ENCODE data around the gene RYR3.

Gene RYR3

DNA sequence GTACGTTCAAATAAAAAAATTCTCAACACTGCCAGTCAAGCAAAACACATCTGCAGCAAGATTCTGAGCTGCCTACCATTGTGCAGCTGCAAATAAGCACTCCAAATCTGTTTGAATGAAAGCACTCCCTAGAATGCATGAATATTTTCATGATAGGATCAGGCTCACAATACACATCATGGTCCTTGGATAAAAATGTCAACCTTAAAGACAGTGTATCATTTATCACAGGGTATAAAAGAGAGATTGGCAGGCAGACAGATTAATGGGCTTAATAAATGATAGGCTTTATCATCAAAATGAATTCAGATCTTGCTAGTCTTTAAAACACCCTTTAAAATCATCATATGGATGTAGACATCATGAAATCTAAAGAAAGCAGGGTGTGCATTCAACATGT, 9.2 kb downstream of the RYR3 start:
- DNase-seq (ENCODE audit: low read depth) = no peak

DNA sequence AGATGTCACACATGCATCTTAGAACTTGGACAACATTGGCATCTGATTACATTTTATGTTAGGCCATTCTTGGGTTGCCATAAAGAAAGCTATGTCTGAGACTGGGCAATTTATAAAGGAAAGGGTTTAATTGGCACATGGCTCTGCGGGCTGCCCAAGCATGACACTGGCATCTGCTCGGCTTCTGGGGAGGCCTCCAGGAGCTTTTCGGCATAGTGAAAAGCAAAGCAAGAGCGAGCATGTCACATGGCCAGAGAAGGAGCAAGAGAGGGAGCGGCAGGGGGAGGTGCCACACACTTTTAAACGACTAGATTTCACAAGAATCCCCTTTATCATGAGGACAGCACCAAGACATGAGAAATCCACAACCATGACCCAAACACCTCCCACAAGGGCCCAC, 11.3 kb downstream of the RYR3 start:
- DNase-seq (ENCODE audit: low read depth) = no peak

DNA sequence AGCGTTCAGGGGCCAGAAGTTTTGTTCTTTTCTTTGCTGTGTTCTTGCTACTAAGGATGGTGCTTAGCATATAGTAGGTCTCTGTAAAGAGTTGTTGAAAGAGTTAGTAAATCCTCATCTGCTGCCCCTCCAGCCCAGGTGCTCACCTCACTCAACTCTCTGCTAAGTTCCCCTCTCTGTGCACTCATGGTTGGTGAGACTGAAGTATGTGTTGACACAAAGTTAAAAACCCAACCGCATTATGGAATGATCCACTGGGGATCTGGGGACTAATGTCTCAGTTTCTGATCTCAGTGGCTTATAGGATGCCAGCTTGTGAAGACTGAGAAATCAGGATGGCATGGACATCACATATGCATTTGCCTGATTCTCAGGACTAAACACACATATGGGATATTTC, 13.8 kb downstream of the RYR3 start:
- no peak for DNase-seq (ENCODE audit: low read depth)

DNA sequence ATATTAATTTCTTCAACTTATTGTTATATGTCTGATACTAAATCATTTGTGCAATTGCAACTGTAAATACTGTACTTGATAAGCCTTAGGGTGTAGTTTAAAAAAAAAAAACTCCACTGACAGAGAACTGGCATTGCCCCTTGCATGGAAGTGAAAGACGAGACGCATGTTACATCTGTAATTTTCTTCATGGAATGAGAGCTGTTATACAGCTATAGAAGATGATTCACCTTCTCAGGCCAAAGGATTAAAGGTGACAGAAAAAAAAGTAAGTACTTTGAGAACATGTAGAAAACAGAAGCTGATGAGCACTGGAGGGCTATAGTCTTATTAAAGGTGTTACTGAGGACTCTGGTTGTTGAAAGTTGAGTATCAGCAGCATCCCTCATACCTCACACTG, 16.1 kb downstream of the RYR3 start:
- no peak for DNase-seq (ENCODE audit: low read depth)

DNA sequence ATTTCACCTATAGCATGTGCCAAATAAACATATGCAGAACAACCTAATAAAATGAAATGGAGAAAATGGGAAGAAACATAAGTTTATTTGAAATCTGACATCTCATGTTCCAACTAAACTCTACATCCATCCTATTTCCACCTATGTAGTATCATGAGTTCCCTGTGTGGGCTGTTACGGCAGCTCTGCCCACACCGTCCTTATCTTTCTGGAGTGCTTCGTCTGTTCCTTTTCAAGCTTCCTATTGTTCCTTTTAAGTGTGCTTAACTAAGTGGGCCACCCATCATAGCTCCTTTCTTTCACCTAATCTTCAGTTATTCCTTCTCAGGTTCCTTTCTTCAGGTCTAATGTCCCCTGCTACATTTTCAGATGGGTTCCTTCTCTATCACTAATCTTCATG, 17.3 kb downstream of the RYR3 start:
- DNase-seq (ENCODE audit: low read depth) = no peak

DNA sequence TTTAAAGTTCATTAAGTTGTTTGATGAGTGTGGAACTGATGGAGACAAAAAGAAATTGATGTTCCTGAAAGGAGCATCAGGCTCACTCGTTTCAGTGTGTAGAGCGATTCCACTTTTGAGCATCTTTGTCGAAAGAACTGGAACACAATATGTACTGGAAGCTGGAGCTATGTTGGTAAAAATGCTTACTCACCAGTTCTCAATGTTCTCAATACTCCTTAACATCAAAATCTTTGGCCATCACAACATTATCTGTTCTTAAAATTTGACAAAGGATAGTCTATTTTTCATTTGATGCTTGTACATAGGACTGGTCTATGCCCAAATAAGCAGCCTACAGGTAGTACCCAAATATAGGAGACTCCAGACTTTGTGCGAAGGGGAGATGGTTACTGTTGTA, 18.7 kb downstream of the RYR3 start:
- DNase-seq (ENCODE audit: low read depth) = no peak

DNA sequence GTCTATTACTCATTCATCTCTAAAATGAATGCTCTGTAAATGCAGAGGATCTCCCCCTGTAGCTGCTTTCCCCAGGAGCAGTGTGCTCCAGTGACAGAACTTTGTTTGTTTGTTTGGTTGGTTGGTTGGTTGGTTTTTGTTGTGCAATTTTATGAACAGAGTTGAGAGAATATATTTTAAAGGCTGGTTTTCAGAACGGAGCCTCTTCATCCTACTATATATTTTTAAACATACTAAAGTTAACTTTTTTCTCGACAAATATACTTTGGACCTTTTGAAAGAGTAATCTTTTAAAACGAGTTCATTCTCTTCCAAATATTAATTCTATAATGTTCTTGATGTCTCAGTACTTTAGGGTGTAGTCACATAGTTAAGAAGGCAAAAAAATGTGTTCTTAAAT, 20.2 kb downstream of the RYR3 start:
- no peak for DNase-seq (ENCODE audit: low read depth)

DNA sequence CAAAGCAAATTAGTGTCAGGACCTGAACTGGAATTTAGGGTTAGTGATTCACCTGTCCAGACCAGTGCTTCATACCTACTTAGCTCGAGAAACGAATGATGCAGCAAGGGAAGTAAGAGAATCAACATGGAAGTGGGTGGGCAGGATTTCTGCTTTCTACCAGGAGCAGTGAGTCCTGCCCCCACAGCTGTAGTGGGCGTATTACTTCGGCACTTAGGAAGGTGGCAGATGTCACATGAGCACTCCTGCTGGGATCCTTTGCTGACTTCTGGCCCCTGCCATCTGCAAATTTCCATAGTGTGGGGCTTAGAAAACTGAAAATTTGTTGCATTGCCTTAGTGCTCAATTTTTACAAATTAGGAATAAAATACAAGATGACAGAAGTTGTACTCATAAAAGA, 31.2 kb downstream of the RYR3 start:
- no peak for DNase-seq (ENCODE audit: low read depth)

DNA sequence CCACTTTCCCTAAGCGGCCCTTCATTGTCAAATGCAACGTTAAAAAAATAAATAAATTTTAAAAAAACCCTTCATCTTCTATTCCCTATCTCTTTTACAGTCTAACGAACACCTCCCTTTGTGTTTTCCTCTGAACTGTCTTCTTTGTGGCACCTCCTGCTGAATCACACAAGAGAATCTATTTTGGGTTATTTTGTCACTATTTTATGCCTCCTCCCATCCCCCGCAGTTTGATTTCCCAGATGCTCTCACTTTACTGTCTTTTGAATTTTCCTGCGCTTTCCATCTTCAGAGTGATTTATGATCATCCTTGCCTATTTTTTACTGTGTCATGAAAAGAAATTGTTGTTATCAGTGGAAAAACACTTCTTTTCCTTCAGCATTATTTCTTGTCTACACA, 32.5 kb downstream of the RYR3 start:
- no peak for DNase-seq (ENCODE audit: low read depth)

DNA sequence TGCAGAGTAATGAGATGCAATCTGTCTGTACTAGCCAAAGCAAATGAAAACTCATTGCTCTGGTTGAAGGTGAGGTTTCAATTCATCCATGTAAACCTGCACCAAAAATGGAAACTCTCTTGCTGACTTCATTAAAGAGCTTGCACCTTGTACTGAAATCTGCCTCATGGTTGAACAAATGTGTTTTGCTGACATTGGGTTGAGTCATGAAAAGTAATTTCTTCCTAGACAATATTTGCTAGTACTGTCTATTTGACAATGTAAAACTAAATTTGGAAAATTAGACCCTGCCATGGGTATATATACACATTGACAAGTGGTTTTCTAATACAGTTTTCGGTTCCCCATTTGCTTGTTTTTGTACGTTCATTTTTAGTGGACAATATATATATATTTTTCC, 33.3 kb downstream of the RYR3 start:
- DNase-seq (ENCODE audit: low read depth) = no peak

DNA sequence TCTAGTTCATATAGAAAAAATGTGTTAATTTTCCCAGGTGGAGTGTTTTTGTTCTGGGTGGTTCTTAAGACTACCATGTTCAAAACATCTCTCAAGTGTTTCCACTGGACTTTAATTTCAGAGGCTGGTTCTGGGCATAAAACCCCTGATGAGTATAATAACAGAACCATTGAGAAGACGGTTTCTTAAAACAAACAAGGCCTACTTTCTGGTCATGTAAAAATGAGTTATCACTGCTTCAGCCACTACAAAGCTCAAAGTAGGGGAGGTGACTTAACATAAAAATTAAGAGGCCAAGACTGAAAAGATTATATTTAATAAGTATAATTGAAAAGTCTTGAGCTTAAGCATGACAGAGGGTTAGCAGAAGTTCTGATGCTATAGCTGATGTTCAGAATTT, 33.8 kb downstream of the RYR3 start:
- no peak for DNase-seq (ENCODE audit: low read depth)

DNA sequence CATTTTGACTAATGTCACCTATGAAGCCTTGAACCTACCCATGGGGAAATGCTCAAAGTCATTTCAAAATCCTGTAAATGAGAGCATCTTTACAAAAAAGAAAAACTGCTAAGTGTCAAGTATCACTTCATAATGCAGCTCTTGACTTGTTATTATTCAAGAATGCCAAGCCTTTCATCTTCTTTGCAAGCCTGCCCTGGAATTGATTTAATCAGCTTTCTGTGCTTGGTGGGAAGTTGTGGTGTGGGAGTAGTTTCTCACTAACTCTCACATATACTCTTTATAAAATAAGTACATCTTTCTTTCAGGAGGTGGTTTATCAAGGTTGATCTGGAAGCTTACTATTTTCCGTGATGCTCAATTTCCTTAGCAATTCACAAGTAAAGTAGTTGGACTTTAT, 43.6 kb downstream of the RYR3 start:
- no peak for DNase-seq (ENCODE audit: low read depth)

DNA sequence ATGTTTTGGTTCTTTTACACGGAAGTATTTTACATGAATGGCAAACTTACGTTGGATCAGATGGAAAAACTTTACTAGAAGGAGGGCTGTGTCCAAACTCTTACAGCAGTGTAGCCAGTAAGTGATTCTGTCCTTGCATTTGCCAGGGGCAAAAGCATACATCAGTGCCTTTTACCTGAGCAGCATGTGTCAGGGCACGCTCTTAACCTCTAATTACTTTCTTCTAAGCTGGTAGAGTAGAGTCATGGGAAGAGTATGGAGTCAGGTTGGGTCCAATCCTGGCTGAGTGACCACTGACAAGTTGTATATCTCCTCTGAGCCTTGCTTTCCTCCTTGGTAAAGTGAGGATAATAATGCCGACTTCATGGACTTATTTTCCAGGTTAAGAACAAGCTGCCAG, 47.1 kb downstream of the RYR3 start:
- DNase-seq (ENCODE audit: low read depth) = no peak

DNA sequence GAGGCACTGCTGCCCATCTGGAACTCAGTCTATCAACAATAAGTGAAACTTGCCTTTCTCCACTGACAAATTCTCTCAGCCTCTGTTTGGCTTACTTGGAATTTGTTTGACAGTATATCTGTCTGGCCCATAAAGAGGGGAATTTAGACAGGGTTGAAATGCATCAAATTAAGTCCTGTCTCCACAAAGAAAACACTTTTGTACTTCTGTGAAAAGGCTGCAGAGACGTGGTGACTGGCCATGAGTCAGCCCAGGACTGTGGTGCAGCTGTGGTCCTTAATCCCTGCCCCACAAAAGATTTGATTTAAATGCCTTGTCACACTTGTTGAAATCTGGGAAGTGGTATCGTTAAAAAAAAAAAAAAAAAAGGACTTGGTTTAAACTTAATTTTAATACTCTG, 47.5 kb downstream of the RYR3 start:
- DNase-seq (ENCODE audit: low read depth) = no peak

DNA sequence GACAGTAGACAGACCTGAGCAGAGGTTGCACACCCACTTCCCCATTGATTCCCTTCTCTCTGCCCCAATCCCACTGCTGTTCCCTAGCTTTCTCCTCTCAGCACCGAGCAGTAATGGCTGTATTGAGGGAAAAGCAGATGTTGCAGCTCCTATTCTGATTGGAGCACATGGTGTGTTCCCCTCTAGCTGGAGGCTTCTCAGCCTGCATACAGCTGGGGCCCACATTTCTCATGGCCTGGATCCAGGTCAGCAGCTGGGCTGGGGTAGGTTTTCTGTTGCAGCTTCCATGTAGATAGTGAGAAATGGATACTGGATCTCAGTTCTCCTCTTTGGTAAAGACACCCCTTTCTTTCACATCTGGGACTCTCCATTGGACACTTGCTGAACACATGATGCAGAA, 50.1 kb downstream of the RYR3 start:
- no peak for DNase-seq (ENCODE audit: low read depth)

DNA sequence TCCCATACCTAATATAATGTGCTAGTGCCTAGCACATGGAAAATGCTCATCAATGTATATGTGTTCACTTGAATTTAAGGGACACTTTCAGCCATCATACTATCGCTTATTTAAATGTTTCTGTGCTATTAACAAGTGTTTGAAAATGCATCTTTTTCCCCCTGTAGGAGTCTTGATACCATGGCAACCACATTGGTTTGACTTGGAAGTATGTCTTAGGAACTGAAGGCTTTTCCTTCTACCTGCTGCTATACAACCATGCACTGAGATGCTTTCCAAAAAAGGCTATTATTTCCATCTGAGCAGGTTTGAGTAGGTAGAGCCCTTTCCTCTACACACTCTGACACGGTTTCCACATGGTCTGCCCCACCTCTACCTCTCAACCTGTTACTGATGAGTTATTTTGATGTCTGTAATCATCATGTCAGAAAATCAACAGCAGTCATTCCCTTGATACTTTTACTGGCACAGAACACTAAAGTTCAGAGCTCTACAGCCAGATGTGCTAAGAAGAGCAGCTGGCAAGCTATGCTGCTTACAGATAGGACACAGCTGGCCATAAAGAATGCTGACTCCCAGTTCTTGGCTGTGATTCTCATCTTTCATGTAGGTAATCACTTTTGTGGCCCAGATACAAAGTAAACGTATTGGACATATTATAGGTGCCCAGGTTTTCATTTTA, 59.3 kb downstream of the RYR3 start:
- DNase-seq (ENCODE audit: low read depth) = no peak

DNA sequence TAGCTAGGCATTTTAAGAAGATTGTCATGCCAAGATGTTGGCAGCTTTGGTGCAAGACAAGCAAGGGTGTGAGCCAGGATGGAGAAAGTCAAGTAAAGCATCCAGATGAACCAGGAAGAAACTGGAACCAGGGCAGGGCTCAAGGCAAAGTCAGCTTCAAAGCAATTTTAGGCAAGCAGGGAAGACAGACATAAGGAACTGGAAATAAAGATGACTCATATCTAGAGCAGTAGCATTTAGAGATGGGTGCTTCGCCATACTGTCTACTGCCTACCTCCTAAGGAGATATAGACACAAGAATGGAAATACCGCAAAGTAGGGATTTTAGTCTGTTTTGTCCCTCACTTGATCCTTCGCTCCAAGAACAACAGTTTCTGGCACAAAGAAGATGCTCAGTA, 59.9 kb downstream of the RYR3 start:
- no peak for DNase-seq (ENCODE audit: low read depth)

DNA sequence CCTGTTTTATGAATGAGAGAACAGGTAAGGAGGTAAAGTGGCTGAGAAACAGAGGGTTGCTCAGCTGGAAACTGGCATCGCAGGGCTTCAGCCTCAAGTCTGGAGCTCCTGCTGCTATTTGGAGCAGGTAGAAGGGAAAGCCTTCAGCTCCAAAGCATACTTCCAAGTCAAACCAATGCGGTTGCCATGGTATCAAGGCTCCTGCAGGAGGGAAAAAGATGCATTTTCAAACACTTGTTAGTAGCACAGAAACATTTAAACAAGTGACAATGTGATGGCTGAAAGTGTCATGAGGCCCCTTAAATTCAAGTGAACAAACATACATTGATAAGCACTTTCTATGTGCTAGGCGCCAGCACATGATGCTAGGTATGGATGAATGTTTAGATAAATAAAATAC, 60.4 kb downstream of the RYR3 start:
- DNase-seq (ENCODE audit: low read depth) = no peak

DNA sequence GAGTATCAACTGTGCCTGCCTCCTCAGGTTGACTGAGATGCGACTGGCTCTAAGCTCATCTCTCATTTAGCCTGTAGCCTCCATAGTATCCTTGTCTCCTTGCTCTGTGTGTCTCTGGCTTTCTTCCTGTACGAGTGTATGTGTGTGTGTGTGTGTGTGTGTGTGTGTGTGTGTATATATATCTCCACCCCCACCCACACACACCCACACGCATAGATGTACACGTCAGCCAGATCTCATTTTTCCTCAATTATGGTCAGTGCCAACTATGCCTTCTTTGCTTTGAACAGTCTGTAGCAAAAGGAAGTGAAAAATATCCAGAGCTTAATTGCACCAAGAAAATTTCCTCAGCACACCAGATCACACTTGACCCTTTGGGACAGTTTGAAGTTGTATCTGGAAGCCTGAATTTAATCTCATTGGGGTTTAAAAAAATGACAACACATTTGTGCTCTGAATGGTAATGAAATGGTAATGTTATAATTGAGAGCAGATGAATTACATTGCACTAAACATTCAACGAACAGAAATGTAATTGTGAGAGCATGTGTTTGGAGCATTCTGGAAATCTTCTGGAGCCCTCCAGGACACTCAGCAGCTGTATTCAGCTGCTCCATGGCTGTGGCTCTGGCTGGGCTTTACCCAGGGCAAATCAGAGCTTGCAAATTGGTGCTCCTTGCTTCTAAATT, 63.6 kb downstream of the RYR3 start:
- no peak for DNase-seq (ENCODE audit: low read depth)

DNA sequence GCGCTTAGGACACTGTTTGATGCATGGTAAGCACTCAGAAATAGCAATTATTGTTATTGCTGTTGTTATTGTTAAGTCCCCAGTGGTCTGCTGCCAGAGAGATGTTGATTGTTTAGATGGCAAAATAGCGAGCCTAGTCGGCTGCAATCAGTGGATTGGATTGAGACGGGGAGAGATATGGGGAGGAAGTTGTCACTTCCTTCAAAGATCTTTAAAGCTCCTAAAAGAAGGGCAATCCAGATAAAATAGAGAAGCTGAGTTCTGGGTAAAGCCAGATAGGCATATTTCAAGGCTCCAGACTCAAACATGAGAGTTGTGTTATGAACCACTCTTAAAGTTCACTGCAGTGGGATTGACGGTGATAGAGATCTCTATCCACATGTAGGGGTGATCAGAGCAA, 64.5 kb downstream of the RYR3 start:
- DNase-seq (ENCODE audit: low read depth) = no peak

DNA sequence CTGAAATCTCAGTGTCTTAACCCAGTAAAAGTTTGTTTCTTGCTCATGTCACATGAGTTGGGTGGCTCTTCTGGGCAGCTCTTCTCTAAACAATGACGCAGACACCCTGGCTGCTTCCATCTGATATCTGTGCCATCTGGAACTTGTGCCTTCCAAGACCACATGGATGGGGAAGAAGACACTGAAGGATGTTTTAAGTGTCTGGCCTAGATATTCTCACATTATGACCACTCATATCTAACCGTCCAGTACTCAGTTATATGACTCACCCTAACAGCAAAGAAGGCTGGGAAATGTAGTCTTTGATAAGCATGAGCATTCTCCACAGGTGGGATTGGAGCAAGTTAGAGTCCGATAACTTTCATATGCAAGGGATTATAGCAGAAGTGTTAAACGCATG, 66.4 kb downstream of the RYR3 start:
- no peak for DNase-seq (ENCODE audit: low read depth)

DNA sequence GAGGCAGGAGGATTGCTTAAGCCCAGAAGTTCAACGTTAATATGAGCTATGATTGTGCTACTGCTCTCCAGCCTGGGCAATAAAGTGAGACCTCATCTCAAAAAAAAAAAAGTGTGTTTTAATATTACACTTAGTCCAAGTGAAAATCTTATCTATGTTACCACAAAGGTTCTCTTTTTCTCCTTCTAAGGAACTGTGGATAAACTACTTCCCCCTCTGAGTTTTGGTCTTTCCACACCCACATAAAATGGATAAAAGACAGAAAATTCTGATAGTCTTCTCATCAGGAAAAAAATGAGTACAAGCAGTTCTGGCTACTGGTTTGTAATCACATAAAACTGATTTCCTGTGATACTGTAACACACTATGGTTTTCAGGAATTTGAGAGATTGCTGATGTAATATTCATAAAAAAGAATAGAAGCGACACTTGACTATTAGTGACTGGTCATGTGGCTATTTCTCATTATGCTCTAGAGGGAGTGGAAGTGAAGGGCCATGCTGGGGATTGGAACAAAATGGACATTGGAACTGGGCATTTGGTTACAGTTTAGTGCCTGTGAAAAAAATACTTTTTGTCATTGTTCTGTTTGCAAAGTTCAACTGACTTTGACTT, 68.2 kb downstream of the RYR3 start:
- DNase-seq (ENCODE audit: low read depth) = no peak

DNA sequence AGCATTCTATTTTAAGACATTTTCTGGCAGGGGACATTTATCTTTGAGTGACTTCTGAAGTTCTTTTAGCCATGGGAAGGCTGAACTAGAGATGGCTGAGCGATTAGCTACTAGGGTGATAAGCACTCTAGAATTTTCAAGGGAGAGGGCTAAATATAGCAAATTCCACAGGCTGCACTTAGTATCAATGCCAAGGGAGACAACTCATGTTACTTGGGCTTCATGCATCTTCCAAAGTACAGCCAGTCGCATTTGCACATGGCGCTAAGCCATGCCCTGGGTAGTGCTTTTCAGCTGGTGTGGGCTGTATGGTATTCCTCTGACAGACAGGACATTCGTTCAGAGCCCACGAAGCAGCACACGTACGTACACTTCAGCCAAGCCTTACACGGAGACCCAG, 69.6 kb downstream of the RYR3 start:
- no peak for DNase-seq (ENCODE audit: low read depth)

DNA sequence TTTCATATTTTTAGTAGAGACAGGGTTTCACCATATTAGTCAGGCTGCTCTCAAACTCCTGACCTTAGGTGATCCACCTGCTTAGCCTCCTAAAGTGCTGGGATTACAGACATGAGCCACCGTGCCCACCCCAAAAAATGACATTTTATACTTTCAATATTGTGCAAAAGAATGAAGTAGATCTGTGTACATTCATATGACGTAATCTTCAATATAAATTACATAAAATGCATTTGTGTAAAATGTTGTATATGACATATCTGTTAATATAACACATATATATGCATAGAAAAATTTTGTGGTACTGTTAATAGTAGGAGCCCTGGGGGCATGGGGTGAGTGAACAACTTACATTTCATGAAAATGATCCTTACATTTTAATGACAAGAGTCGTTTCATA, 71.7 kb downstream of the RYR3 start:
- no peak for DNase-seq (ENCODE audit: low read depth)

All from stimulated activated CD8-positive, alpha-beta memory T cell treated with anti-CD3 and anti-CD28 coated beads, Interleukin-12 subunit alpha, Interleukin-12 subunit beta, amount 100 ng/mL, for 4 hours (primary cell).